ENCODE measurements around the gene KHDC1.

DNA sequence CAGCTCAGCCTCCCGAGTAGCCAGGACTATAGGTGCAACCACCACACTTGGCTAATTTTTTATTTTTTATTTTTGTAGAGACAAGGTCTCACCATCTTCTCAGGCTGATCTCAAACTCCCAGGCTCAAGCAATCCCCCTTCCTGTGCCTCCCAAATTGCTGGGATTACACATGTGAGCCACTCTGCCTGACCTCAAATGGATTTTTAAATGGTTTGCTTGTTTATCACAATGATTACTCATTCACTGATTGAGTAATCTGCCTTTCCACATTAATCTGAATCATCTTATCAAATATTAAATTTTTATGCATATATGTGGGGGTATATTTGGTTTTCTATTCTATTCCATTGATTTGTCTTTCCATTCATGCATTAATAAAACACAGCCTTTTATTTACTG lies 28.3 kb downstream of the KHDC1 start:
- TF ChIP-seq, protein P1, sequence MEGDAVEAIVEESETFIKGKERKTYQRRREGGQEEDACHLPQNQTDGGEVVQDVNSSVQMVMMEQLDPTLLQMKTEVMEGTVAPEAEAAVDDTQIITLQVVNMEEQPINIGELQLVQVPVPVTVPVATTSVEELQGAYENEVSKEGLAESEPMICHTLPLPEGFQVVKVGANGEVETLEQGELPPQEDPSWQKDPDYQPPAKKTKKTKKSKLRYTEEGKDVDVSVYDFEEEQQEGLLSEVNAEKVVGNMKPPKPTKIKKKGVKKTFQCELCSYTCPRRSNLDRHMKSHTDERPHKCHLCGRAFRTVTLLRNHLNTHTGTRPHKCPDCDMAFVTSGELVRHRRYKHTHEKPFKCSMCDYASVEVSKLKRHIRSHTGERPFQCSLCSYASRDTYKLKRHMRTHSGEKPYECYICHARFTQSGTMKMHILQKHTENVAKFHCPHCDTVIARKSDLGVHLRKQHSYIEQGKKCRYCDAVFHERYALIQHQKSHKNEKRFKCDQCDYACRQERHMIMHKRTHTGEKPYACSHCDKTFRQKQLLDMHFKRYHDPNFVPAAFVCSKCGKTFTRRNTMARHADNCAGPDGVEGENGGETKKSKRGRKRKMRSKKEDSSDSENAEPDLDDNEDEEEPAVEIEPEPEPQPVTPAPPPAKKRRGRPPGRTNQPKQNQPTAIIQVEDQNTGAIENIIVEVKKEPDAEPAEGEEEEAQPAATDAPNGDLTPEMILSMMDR (IDR thresholded peaks at IDR 0.05; ENCODE audit: poor library complexity), result no peak
- TF ChIP-seq EZH2phosphoT487 (IDR thresholded peaks at IDR 0.05; ENCODE audit: low read depth, severe bottlenecking, unreplicated experiment), result no peak
- no peak for TF ChIP-seq EZH2 (IDR thresholded peaks at IDR 0.05; ENCODE audit: borderline replicate concordance)
